Measurements from ENCODE around the gene YWHAG. TPM values are rescaled to one million over a fixed set of nuclear protein-coding genes. Genes with fewer than 3 reads are reported as not detected.
A peak's percentile ranks its signal among the peaks of the same experiment; 100 is the strongest.
"Not testable (repeated sequence)": the region's sequence is repeated elsewhere in the genome, so short reads cannot be mapped to it uniquely, and the experiment has no call there.

The YWHAG gene
- 100 to 1,000 TPM in 3 of 4 donors, 10 to 100 TPM in 1; 98.0 to 263 (median 147) TPM for total RNA-seq

- peak; percentile 85 for ATAC-seq (ENCODE audit: low FRiP score)
These were observed at the start of gene YWHAG for GRCh38 chr7:76358481-76359110. YWHAG (minus strand) TSS chr7:76358991; CDS start chr7:76358808, 183 bp downstream.

GRCh38 chr7:76408121-76408560 lies 49.4 kb upstream of the YWHAG start:
- no peak for TF ChIP-seq CTCF (IDR thresholded peaks at IDR 0.05)
- ATAC-seq (ENCODE audit: low FRiP score) (no peak), DNase-seq (ENCODE audit: low spot score) (no peak)

More at GRCh38 chr7:76358481-76359110, at the start of gene YWHAG:
- DNase-seq (ENCODE audit: low spot score): peak; percentile 66
- no peak for TF ChIP-seq CTCF (IDR thresholded peaks at IDR 0.05)

GRCh38 chr7:76407718-76408117 lies 48.9 kb upstream of the YWHAG start:
- ATAC-seq (ENCODE audit: low FRiP score): no peak
- DNase-seq (ENCODE audit: low spot score): no peak
- no peak for TF ChIP-seq CTCF (IDR thresholded peaks at IDR 0.05)

GRCh38 chr7:76405738-76406137 lies 46.9 kb upstream of the YWHAG start:
- ATAC-seq (ENCODE audit: low FRiP score) (no peak), DNase-seq (ENCODE audit: low spot score) (no peak)
- no peak for TF ChIP-seq CTCF (IDR thresholded peaks at IDR 0.05)

GRCh38 chr7:76403780-76404494 lies 45.1 kb upstream of the YWHAG start:
- TF ChIP-seq CTCF (IDR thresholded peaks at IDR 0.05): no peak
- DNase-seq (ENCODE audit: low spot score) (no peak), ATAC-seq (ENCODE audit: low FRiP score) (no peak)

GRCh38 chr7:76403097-76403496 lies 44.3 kb upstream of the YWHAG start:
- not testable (repeated sequence) for DNase-seq (ENCODE audit: low spot score); ATAC-seq (ENCODE audit: low FRiP score)

GRCh38 chr7:76400248-76400647 lies 41.5 kb upstream of the YWHAG start:
- no peak for ATAC-seq (ENCODE audit: low FRiP score)
- TF ChIP-seq CTCF (IDR thresholded peaks at IDR 0.05): no peak
- DNase-seq (ENCODE audit: low spot score): no peak
